Caco-2 (cell line): ENCODE data around the gene ADORA1. TPM values are rescaled to one million over a fixed set of nuclear protein-coding genes. Genes with fewer than 3 reads are reported as not detected.

ENCODE experiments used
- BruUV-seq: library from RNA; stranded (reverse); fragments of 400-500 nt; replicated peaks from 2 replicates; lab custom pipeline; 2021; lab: Mats Ljungman, UMichigan
- CTCF ChIA-PET: fragments of 300-600 bp; sonication (Branson Sonifier 250); formaldehyde crosslinking; loops from one replicate; lab custom pipeline; 2022; ENCODE audit warnings: antibody characterized with exemption; lab: Charles Lee
- POLR2A ChIA-PET: fragments of 300-600 bp; sonication (Branson Sonifier 250); formaldehyde crosslinking; loops from one replicate; lab custom pipeline; 2022; ENCODE audit warnings: antibody characterized with exemption; lab: Charles Lee
- DNase-seq, 2 experiments: peaks; one replicate each; pipeline versions ENCODE4 v3.0.0 to v3.0.0-alpha.2; 2020 to 2022
- H3K27me3 ChIP-seq: replicated peaks from 2 replicates; pipeline ENCODE4 v1.6.0; 2011; ENCODE audit warnings: low read length; ENCODE audit not compliant: control insufficient read depth, insufficient read depth
- H3K36me3 ChIP-seq: 2 replicates; pipeline ENCODE4 v1.5.1; 2011; ENCODE audit warnings: low read length; ENCODE audit not compliant: control insufficient read depth, insufficient read depth
- H3K4me1 ChIP-seq: fragments of 250-450 bp; sonication (Bioruptor Pico); 2 replicates; pipeline ENCODE4 v1.5.1; 2020; ENCODE audit warnings: mild to moderate bottlenecking
- H3K4me3 ChIP-seq: 2 replicates; pipeline ENCODE4 v1.5.1; 2011; ENCODE audit warnings: low read depth, mild to moderate bottlenecking, control low read depth, low read length
- H3K9me3 ChIP-seq: fragments of 250-450 bp; sonication (Bioruptor Pico); 2 replicates; pipeline ENCODE4 v1.5.1; 2020; ENCODE audit warnings: mild to moderate bottlenecking, moderate library complexity
- H3K27ac Mint-ChIP-seq: one replicate; pipeline ENCODE4 v1.8.0; 2022; ENCODE audit warnings: mixed read lengths; ENCODE audit not compliant: unreplicated experiment
- H3K27me3 Mint-ChIP-seq: one replicate; pipeline ENCODE4 v1.8.0; 2022; ENCODE audit warnings: mixed read lengths; ENCODE audit not compliant: insufficient read depth, unreplicated experiment
- H3K36me3 Mint-ChIP-seq: one replicate; pipeline ENCODE4 v1.8.0; 2022; ENCODE audit warnings: mild to moderate bottlenecking, mixed read lengths; ENCODE audit not compliant: insufficient read depth, unreplicated experiment
- H3K4me1 Mint-ChIP-seq: one replicate; pipeline ENCODE4 v1.8.0; 2022; ENCODE audit warnings: low read depth, mixed read lengths; ENCODE audit not compliant: unreplicated experiment
- H3K4me3 Mint-ChIP-seq: one replicate; pipeline ENCODE4 v1.8.0; 2022; ENCODE audit warnings: mild to moderate bottlenecking, moderate library complexity, mixed read lengths; ENCODE audit not compliant: unreplicated experiment
- H3K9me3 Mint-ChIP-seq: one replicate; pipeline ENCODE4 v1.8.0; 2022; ENCODE audit warnings: mixed read lengths; ENCODE audit not compliant: unreplicated experiment
- intact Hi-C: fragments of 100-400 bp; cut with micrococcal nuclease; formaldehyde crosslinking; loops from one replicate; pipeline ENCODE4 v1.10.0; 2022; ENCODE audit not compliant: unreplicated experiment
- total RNA-seq: library from RNA; stranded (reverse); gene quantifications from 2 replicates; pipeline ENCODE4 v1.2.3, GENCODE V29; 2022
- TF ChIP-seq, protein P1 (sequence below), 2 experiments: fragments of 200-600 bp in 1 of 2; IDR thresholded peaks; 1 replicate in 1 of 2; 2 replicates in 1 of 2; pipeline versions ENCODE4 v1.5.1 to v1.8.0; 2011 to 2022; ENCODE audit warnings: antibody characterized with exemption in 1 of 2, control low read depth in 1 of 2, inconsistent platforms in 1 of 2, low read depth in 1 of 2, low read length in 1 of 2, mild to moderate bottlenecking in 1 of 2, moderate library complexity in 1 of 2; ENCODE audit not compliant: insufficient read depth in 1 of 2, severe bottlenecking in 1 of 2, unreplicated experiment in 1 of 2

Gene ADORA1
- total RNA-seq, 1 experiment from 2014 or later = 46.0 TPM

DNA sequence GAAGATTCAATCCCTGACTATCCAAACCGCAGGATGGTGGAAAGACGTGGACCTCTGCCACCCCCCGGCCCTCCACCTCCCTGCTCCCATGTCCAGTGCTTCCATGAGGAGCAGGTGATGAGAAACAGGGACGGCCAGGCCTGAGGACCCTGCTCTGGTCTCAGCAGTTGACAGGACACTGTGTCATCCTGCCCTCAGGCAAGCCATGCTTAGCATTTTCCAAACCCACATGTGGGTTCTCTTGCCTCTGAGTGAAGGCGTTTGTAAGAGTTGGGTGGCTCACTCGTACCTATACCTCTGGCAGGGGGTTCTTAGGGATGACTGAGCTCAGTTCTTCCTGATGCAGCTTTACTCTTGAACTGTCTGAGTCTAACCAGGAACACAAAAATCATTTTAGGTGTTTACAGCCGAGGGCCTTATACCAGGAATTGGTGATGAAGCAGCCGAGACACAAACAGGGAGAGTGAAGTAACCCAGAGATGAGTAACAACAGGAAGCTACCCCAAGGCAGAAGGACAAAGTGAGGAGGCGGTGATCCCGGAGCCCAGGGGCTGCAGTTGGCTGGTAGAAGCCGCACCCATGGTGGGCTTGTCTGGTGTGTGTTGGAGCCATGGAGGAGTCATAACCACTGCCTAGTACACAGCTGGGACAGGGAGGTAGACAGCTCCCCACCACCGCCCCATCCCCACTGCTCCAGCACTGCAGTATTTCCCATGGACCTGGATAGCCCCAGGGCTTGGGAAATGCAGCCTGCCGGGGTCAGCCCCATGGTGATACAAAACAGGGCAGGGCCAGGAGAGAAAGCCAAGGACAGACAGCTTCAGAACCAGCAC lies 26.7 kb downstream of the ADORA1 start:
- no peaks in the 10 kb centered on the region for H3K27me3 Mint-ChIP-seq
- POLR2A ChIA-PET = no interaction called here
- intact Hi-C loops = no loop called here

DNA sequence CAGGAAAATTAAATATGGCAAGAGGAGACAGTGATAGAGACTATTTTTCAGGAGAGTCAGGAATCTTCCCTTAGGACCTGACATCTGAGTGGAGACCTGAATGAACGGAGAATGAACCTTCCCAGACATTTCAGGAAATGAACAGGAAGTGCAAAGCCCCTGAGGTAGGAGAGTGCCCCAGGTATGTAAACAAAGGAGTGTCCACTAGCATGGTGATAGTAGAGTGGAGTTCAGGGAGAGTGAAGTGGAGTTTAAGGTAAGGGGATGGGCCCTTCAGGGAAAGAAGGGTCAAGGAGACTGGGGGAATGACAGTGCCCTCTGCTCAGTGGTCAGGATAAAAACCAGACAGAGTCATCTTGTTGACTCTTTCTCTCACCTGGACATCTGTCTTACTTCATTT lies 28.8 kb downstream of the ADORA1 start:
- TF ChIP-seq, protein P1, sequence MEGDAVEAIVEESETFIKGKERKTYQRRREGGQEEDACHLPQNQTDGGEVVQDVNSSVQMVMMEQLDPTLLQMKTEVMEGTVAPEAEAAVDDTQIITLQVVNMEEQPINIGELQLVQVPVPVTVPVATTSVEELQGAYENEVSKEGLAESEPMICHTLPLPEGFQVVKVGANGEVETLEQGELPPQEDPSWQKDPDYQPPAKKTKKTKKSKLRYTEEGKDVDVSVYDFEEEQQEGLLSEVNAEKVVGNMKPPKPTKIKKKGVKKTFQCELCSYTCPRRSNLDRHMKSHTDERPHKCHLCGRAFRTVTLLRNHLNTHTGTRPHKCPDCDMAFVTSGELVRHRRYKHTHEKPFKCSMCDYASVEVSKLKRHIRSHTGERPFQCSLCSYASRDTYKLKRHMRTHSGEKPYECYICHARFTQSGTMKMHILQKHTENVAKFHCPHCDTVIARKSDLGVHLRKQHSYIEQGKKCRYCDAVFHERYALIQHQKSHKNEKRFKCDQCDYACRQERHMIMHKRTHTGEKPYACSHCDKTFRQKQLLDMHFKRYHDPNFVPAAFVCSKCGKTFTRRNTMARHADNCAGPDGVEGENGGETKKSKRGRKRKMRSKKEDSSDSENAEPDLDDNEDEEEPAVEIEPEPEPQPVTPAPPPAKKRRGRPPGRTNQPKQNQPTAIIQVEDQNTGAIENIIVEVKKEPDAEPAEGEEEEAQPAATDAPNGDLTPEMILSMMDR (IDR thresholded peaks at IDR 0.05; ENCODE audit: insufficient read depth in 1 of 2, low read depth in 1 of 2, low read length in 1 of 2, severe bottlenecking in 1 of 2, unreplicated experiment in 1 of 2) = no peak

More for the DNA sequence above, 26.7 kb downstream of the ADORA1 start:
- Histone ChIP-seq H3K4me3 (no peak overlapping the region), H3K4me1 (peaks cover 25% of the 10 kb centered on the region), H3K36me3 (no peaks in the 10 kb centered on the region), H3K9me3 (no peaks in the 10 kb centered on the region), H3K27me3 (no peaks in the 10 kb centered on the region)
- peaks cover 13% of the 10 kb centered on the region for H3K9me3 Mint-ChIP-seq
- BruUV-seq = no TSS peak
- TF ChIP-seq, protein P1 (IDR thresholded peaks at IDR 0.05; ENCODE audit: insufficient read depth in 1 of 2, low read depth in 1 of 2, low read length in 1 of 2, severe bottlenecking in 1 of 2, unreplicated experiment in 1 of 2) = no peak
- H3K27ac Mint-ChIP-seq = no peak overlapping the region
- CTCF ChIA-PET = no interaction called here
- peaks cover 20% of the 10 kb centered on the region for H3K36me3 Mint-ChIP-seq
- DNase-seq = no peak
- H3K4me1 Mint-ChIP-seq = peaks cover 32% of the 10 kb centered on the region
- H3K4me3 Mint-ChIP-seq = peak overlapping the region; percentile 18

DNA sequence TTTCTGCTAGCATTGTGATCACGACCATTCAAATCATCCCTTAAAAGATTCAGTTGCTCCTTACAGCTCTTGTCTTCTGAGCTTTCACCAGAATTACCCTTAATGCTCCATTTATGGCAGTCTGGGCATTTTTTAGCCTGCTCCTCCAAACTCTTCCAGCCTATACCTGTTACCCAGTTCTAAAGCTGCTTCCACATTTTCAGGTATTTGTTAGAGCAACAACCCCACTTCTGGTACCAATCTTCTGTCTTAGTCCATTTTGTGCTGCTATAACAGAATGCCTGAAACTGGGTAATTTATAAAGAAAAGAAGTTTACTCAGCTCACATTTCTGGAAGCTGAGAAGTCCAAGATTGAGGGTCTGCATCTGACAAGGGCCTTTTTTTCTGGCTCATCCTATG lies 30.9 kb downstream of the ADORA1 start:
- CTCF ChIA-PET = no interaction called here
- Mint-ChIP-seq H3K27ac (no peak overlapping the region), H3K4me3 (no peak overlapping the region), H3K36me3 (peaks cover 33% of the 10 kb centered on the region), H3K27me3 (no peaks in the 10 kb centered on the region), H3K9me3 (peaks cover 13% of the 10 kb centered on the region), H3K4me1 (peaks cover 16% of the 10 kb centered on the region)
- H3K4me1 ChIP-seq = peaks cover 43% of the 10 kb centered on the region
- no peaks in the 10 kb centered on the region for H3K27me3 ChIP-seq
- POLR2A ChIA-PET = no interaction called here
- DNase-seq = no peak
- intact Hi-C loops = no loop called here
- H3K9me3 ChIP-seq = no peaks in the 10 kb centered on the region
- no peak overlapping the region for H3K4me3 ChIP-seq
- TF ChIP-seq, protein P1 (IDR thresholded peaks at IDR 0.05; ENCODE audit: insufficient read depth in 1 of 2, low read depth in 1 of 2, low read length in 1 of 2, severe bottlenecking in 1 of 2, unreplicated experiment in 1 of 2) = no peak
- H3K36me3 ChIP-seq = no peaks in the 10 kb centered on the region
- BruUV-seq = no TSS peak

More for the DNA sequence above, 28.8 kb downstream of the ADORA1 start:
- BruUV-seq = no TSS peak
- H3K9me3 ChIP-seq = no peaks in the 10 kb centered on the region
- ChIA-PET CTCF (no interaction called here), POLR2A (no interaction called here)
- H3K9me3 Mint-ChIP-seq = peaks cover 13% of the 10 kb centered on the region
- no peak overlapping the region for H3K27ac Mint-ChIP-seq
- peaks cover 33% of the 10 kb centered on the region for H3K4me1 ChIP-seq
- no peaks in the 10 kb centered on the region for H3K27me3 Mint-ChIP-seq
- no peak overlapping the region for H3K4me3 ChIP-seq
- intact Hi-C loops = no loop called here
- no peaks in the 10 kb centered on the region for H3K36me3 ChIP-seq
- peaks cover 26% of the 10 kb centered on the region for H3K4me1 Mint-ChIP-seq
- DNase-seq = no peak
- H3K27me3 ChIP-seq = no peaks in the 10 kb centered on the region
- no peak overlapping the region for H3K4me3 Mint-ChIP-seq
- H3K36me3 Mint-ChIP-seq = peaks cover 25% of the 10 kb centered on the region
